Measurements from ENCODE around the gene DOP1B. TPM values are rescaled to one million over a fixed set of nuclear protein-coding genes. Genes with fewer than 3 reads are reported as not detected.
A peak's percentile ranks its signal among the peaks of the same experiment; 100 is the strongest.

Gene DOP1B
- total RNA-seq, 4 donors from 2014 or later = 23.8 to 49.6 (median 34.8) TPM

DNA sequence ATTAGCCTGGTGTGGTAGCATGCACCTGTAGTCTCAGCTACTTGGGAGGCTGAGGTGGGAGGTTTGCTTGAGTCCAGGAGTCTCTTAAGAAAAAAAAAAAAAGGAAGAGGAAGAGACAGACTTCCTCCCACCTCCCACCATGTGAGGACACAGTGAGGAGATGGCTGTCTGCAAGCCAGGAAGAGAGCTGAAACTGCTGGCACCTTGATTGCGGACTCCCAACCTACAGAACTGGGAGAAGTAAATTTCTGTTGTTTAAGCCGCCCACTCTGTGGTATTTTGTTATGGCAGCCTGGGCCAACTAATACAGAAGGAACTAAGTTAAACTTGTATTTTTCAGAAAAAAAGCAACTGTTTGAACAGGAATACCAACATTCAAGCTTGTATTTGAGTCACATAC, 21.7 kb downstream of the DOP1B start:
- Histone ChIP-seq H3K4me1 (no peaks in the 10 kb centered on the region), H3K36me3 (no peaks in the 10 kb centered on the region), H3K27ac (no peak overlapping the region), H3K4me3 (no peak overlapping the region), H3K9me3 (no peaks in the 10 kb centered on the region), H3K27me3 (no peaks in the 10 kb centered on the region)
- TF ChIP-seq EP300 (IDR thresholded peaks at IDR 0.05) (no peak), POLR2AphosphoS5 (IDR thresholded peaks at IDR 0.05) (no peak), POLR2A (IDR thresholded peaks at IDR 0.05) (no peak)
- TF ChIP-seq, protein P1, sequence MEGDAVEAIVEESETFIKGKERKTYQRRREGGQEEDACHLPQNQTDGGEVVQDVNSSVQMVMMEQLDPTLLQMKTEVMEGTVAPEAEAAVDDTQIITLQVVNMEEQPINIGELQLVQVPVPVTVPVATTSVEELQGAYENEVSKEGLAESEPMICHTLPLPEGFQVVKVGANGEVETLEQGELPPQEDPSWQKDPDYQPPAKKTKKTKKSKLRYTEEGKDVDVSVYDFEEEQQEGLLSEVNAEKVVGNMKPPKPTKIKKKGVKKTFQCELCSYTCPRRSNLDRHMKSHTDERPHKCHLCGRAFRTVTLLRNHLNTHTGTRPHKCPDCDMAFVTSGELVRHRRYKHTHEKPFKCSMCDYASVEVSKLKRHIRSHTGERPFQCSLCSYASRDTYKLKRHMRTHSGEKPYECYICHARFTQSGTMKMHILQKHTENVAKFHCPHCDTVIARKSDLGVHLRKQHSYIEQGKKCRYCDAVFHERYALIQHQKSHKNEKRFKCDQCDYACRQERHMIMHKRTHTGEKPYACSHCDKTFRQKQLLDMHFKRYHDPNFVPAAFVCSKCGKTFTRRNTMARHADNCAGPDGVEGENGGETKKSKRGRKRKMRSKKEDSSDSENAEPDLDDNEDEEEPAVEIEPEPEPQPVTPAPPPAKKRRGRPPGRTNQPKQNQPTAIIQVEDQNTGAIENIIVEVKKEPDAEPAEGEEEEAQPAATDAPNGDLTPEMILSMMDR (IDR thresholded peaks at IDR 0.05) = no peak
- DNase-seq (ENCODE audit: low spot score in 2 of 2) = no peak
- WGBS = 100% methylated on average over 2 of the region's 2 CpGs

DNA sequence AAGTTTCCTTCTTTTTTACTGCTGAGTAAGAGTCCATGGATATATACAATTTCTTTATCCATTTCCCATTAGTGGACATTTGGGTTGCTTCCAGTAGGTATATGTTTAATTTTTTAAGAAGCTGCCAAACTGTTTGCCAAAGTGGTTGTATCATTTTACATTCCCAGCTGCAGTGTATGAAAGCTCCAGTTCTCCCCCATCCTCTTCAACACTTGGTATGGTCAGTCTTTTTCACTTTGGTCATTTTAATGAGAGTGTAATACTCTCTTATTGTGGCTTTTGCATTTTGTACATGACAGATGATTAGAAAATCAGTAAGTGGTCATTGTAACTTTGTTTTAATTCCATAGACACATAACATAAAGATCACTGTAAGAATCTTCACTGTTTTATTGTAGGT, 22.5 kb downstream of the DOP1B start:
- Histone ChIP-seq H3K9me3 (no peaks in the 10 kb centered on the region), H3K27me3 (no peaks in the 10 kb centered on the region), H3K27ac (no peak overlapping the region), H3K4me3 (no peak overlapping the region), H3K4me1 (no peaks in the 10 kb centered on the region), H3K36me3 (no peaks in the 10 kb centered on the region)
- no peak for TF ChIP-seq POLR2A (IDR thresholded peaks at IDR 0.05)
- no peak for TF ChIP-seq EP300 (IDR thresholded peaks at IDR 0.05)
- TF ChIP-seq, protein P1 (IDR thresholded peaks at IDR 0.05) = no peak
- no peak for TF ChIP-seq POLR2AphosphoS5 (IDR thresholded peaks at IDR 0.05)
- no peak for DNase-seq (ENCODE audit: low spot score in 2 of 2)

DNA sequence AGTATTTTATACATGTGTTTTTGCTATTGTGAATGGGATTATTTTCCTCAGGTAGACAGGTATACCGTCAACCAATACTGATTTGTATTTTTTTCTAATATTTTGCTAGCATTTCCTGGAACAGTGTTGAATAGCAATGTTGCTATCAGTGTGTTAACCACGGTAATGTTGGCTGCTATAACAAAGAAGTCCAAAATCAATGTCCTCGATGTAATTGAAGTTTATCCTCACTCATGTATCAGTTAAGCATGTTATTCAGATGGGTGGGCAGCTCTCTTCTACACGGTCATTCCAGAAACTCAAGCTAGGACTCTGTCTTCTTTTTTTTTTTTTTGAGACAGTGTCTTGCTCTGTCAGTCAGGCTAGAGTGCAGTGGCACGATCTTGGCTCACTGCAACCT, 24.3 kb downstream of the DOP1B start:
- WGBS = 94% methylated on average over 5 of the region's 5 CpGs
- Histone ChIP-seq H3K27me3 (no peaks in the 10 kb centered on the region), H3K36me3 (no peaks in the 10 kb centered on the region), H3K9me3 (no peaks in the 10 kb centered on the region), H3K4me3 (no peak overlapping the region), H3K27ac (no peak overlapping the region), H3K4me1 (no peaks in the 10 kb centered on the region)
- no peak for DNase-seq (ENCODE audit: low spot score in 2 of 2)
- TF ChIP-seq EP300 (IDR thresholded peaks at IDR 0.05) = no peak
- no peak for TF ChIP-seq POLR2A (IDR thresholded peaks at IDR 0.05)
- TF ChIP-seq, protein P1 (IDR thresholded peaks at IDR 0.05) = no peak
- no peak for TF ChIP-seq POLR2AphosphoS5 (IDR thresholded peaks at IDR 0.05)

DNA sequence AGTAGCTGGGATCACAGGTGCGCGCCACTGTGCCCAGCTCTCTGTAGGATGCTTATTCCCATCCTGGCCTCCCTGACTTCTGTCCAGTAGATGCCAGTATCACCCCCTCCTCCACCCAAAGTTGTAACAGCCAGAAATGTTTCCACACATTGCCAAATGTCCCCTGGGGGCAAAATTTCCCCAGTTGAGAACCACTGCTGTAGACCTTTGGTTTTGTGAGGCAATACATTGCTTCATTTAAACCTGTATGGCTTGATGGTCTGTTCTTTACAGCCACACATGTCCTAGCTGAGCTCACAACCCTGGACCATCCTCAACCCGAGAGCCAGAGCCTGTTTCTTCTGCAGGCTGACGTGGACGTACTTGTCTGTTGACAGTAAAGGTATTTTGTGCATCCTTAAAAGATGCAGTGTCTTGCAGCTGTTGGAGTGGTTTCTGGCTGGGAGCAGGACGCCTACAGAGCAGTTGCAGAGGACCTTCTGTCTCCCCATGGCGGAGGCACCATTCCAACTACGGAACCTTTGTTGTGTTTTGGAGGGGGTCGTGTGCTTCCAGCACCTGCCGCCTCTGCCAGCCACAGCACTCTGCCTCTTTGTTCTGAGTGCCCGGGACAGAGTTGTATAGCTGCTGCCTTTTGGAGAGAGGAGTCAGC, 26.6 kb downstream of the DOP1B start:
- no peak overlapping the region for H3K4me3 ChIP-seq
- TF ChIP-seq POLR2AphosphoS5 (IDR thresholded peaks at IDR 0.05) = no peak
- TF ChIP-seq, protein P1 (IDR thresholded peaks at IDR 0.05) = no peak
- TF ChIP-seq POLR2A (IDR thresholded peaks at IDR 0.05) = no peak
- TF ChIP-seq EP300 (IDR thresholded peaks at IDR 0.05) = no peak
- whole genome bisulfite sequencing = 89% methylated on average over 11 of the region's 11 CpGs

DNA sequence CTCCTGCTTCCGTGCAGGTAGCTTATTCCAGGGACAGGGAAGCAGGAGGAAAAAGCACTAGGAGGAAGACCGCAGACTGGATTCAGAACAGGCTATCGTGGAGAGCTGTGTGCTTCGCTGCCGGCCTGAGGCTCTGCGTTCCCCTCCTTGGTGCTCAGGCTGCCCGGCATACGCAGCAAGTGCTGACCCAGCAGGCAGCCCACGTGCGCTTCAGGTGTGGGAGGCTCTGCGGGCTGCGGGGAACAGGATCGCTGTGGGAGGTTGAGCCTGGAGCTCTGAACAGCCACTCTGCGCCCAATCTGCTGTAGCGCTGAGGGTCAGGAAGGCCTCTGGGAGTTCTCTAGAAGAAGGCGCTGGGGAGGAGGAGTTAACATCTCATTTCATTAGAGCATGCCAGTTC, 27.9 kb downstream of the DOP1B start:
- Histone ChIP-seq H3K27me3 (no peaks in the 10 kb centered on the region), H3K4me3 (no peak overlapping the region), H3K9me3 (no peaks in the 10 kb centered on the region), H3K36me3 (no peaks in the 10 kb centered on the region), H3K27ac (no peak overlapping the region), H3K4me1 (peaks cover 21% of the 10 kb centered on the region)
- no peak for TF ChIP-seq EP300 (IDR thresholded peaks at IDR 0.05)
- TF ChIP-seq POLR2AphosphoS5 (IDR thresholded peaks at IDR 0.05) = no peak
- TF ChIP-seq, protein P1 (IDR thresholded peaks at IDR 0.05) = no peak
- TF ChIP-seq POLR2A (IDR thresholded peaks at IDR 0.05) = no peak
- WGBS = 93% methylated on average over 5 of the region's 16 CpGs
- peak in 1 of 2 donors; percentile 31 for DNase-seq (ENCODE audit: low spot score in 2 of 2)

More for the DNA sequence above, 26.6 kb downstream of the DOP1B start:
- H3K9me3 ChIP-seq = no peaks in the 10 kb centered on the region
- DNase-seq (ENCODE audit: low spot score in 2 of 2) = no peak
- no peaks in the 10 kb centered on the region for H3K36me3 ChIP-seq
- peaks cover 8% of the 10 kb centered on the region for H3K4me1 ChIP-seq
- no peak overlapping the region for H3K27ac ChIP-seq
- H3K27me3 ChIP-seq = no peaks in the 10 kb centered on the region
